GM21723 (cell line): ENCODE measurements around the gene VTCN1.

ENCODE experiments used
- ATAC-seq: cut with Tn5 transposase; IDR thresholded peaks from one replicate; pipeline ENCODE4 v1.9.1; 2021; ENCODE audit warnings: mild to moderate bottlenecking, moderate library complexity; ENCODE audit not compliant: unreplicated experiment

The VTCN1 gene

GRCh38 chr1:117210386-117210785 is 341 bp downstream of the VTCN1 start:
- ATAC-seq, result no peak

- ATAC-seq, result no peak
Observed at GRCh38 chr1:117209094-117209493, 1.6 kb downstream of the VTCN1 start.

- ATAC-seq, result no peak
Observed at GRCh38 chr1:117208580-117208979, 2.1 kb downstream of the VTCN1 start.

- no peak for ATAC-seq
Observed at GRCh38 chr1:117205368-117205767, 5.4 kb downstream of the VTCN1 start.

- no peak for ATAC-seq
Observed at GRCh38 chr1:117201808-117202207, 8.9 kb downstream of the VTCN1 start.

GRCh38 chr1:117198097-117198496 is 12.6 kb downstream of the VTCN1 start:
- no peak for ATAC-seq

GRCh38 chr1:117189726-117190125 is 21.0 kb downstream of the VTCN1 start:
- no peak for ATAC-seq

- ATAC-seq, result no peak
Observed at GRCh38 chr1:117188816-117189437, 21.8 kb downstream of the VTCN1 start.

- no peak for ATAC-seq
Observed at GRCh38 chr1:117188170-117188815, 22.4 kb downstream of the VTCN1 start.

GRCh38 chr1:117183112-117183511 is 27.6 kb downstream of the VTCN1 start:
- ATAC-seq, result no peak

- no peak for ATAC-seq
Observed at GRCh38 chr1:117182319-117182718, 28.4 kb downstream of the VTCN1 start.

- no peak for ATAC-seq
Observed at GRCh38 chr1:117181630-117182041, 29.1 kb downstream of the VTCN1 start.

- no peak for ATAC-seq
Observed at GRCh38 chr1:117180147-117180967, 30.4 kb downstream of the VTCN1 start.

GRCh38 chr1:117179471-117179870 is 31.3 kb downstream of the VTCN1 start:
- no peak for ATAC-seq

GRCh38 chr1:117178756-117179155 is 32.0 kb downstream of the VTCN1 start:
- ATAC-seq, result no peak

GRCh38 chr1:117177376-117177775 is 33.4 kb downstream of the VTCN1 start:
- no peak for ATAC-seq

- no peak for ATAC-seq
Observed at GRCh38 chr1:117176579-117176978, 34.1 kb downstream of the VTCN1 start.

GRCh38 chr1:117174851-117175250 is 35.9 kb downstream of the VTCN1 start:
- ATAC-seq, result no peak

- no peak for ATAC-seq
Observed at GRCh38 chr1:117173691-117174090, 37.0 kb downstream of the VTCN1 start.

- ATAC-seq, result no peak
Observed at GRCh38 chr1:117173006-117173405, 37.7 kb downstream of the VTCN1 start.

GRCh38 chr1:117171900-117172511 is 38.7 kb downstream of the VTCN1 start:
- no peak for ATAC-seq
